ENCODE results near the gene BABAM2.

- no peak for TF ChIP-seq CTCF (IDR thresholded peaks at IDR 0.05; ENCODE audit: borderline replicate concordance, extremely low read depth, low read length, poor library complexity, severe bottlenecking)
- no peak for TF ChIP-seq EZH2 (IDR thresholded peaks at IDR 0.05; ENCODE audit: borderline replicate concordance, low read depth, low read length, severe bottlenecking)
These were observed 430.9 kb downstream of the BABAM2 start for GRCh38 chr2:28321426-28321825.

Data from DND-41 (cell line).